HepG2 (cell line): ENCODE data around the gene FHIT. TPM values are rescaled to one million over a fixed set of nuclear protein-coding genes. Genes with fewer than 3 reads are reported as not detected.

Experiments used
- AKAP8 ChIP-seq: sonication (generic); formaldehyde crosslinking; IDR thresholded peaks from 2 replicates; pipeline ENCODE4 v1.5.1; 2020; ENCODE audit warnings: mild to moderate bottlenecking, missing genetic modification reagents
- ARID2 ChIP-seq: sonication (generic); formaldehyde crosslinking; IDR thresholded peaks from 2 replicates; pipeline ENCODE4 v1.8.1; 2022; ENCODE audit warnings: mild to moderate bottlenecking, missing genetic modification reagents, borderline replicate concordance
- ARID3A ChIP-seq: IDR thresholded peaks from 2 replicates; pipeline ENCODE4 v1.6.1; 2012; ENCODE audit warnings: low read depth, low read length, improper control_type of control experiment
- ATAD3A ChIP-seq: sonication (generic); formaldehyde crosslinking; IDR thresholded peaks from 2 replicates; pipeline ENCODE4 v1.4.0; 2020; ENCODE audit warnings: missing genetic modification reagents
- CREB1 ChIP-seq, 2 experiments: fragments of 450-650 bp in 1 of 2; IDR thresholded peaks; 2 replicates each; pipeline ENCODE4 v1.6.1; 2016 to 2017; ENCODE audit warnings: control low read depth in 1 of 2, mild to moderate bottlenecking in 1 of 2, missing compliant biosample characterization in 1 of 2, missing genetic modification characterization in 1 of 2
- ELF1 ChIP-seq: sonication (generic); formaldehyde crosslinking; IDR thresholded peaks from 2 replicates; pipeline ENCODE4 v1.4.0; 2020; ENCODE audit warnings: missing genetic modification reagents
- ESRRA ChIP-seq: sonication (generic); formaldehyde crosslinking; IDR thresholded peaks from 2 replicates; pipeline ENCODE4 v1.5.1; 2020; ENCODE audit warnings: mild to moderate bottlenecking, low read depth, missing genetic modification reagents
- FOXA3 ChIP-seq: IDR thresholded peaks from 2 replicates; pipeline ENCODE4 v1.6.1; 2016; ENCODE audit warnings: missing genetic modification reagents, missing compliant biosample characterization
- GMEB1 ChIP-seq: sonication (generic); formaldehyde crosslinking; IDR thresholded peaks from 2 replicates; pipeline ENCODE4 v1.5.1; 2020; ENCODE audit warnings: missing genetic modification reagents, mild to moderate bottlenecking, borderline replicate concordance
- HIC2 ChIP-seq: sonication (generic); formaldehyde crosslinking; IDR thresholded peaks from 2 replicates; pipeline ENCODE4 v1.9.0; 2022; ENCODE audit warnings: low read depth, missing genetic modification reagents
- HOXD1 ChIP-seq: sonication (generic); formaldehyde crosslinking; IDR thresholded peaks from 2 replicates; pipeline ENCODE4 v1.5.0; 2020; ENCODE audit warnings: missing genetic modification reagents
- NFE2L2 ChIP-seq: fragments of 150-350 bp; IDR thresholded peaks from 2 replicates; pipeline ENCODE4 v1.6.1; 2014; ENCODE audit warnings: low read length
- NKX3-1 ChIP-seq: sonication (generic); formaldehyde crosslinking; IDR thresholded peaks from 2 replicates; pipeline ENCODE4 v1.5.0; 2020; ENCODE audit warnings: missing genetic modification reagents
- NONO ChIP-seq, 2 experiments: fragments of 450-650 bp in 1 of 2; sonication (generic) in 1 of 2; formaldehyde crosslinking in 1 of 2; IDR thresholded peaks in 1 of 2; conservative IDR thresholded peaks in 1 of 2; 2 replicates each; pipeline versions ENCODE4 v1.6.1 to v1.8.0; 2017 to 2022; ENCODE audit warnings: mild to moderate bottlenecking in 1 of 2, missing genetic modification reagents in 1 of 2, moderate library complexity in 1 of 2
- PHB2 ChIP-seq: fragments of 450-650 bp; IDR thresholded peaks from 2 replicates; pipeline ENCODE4 v1.6.1; 2018; ENCODE audit not compliant: partially characterized antibody
- SCMH1 ChIP-seq: sonication (generic); formaldehyde crosslinking; IDR thresholded peaks from 2 replicates; pipeline ENCODE4 v1.9.0; 2021; ENCODE audit warnings: missing genetic modification reagents, mild to moderate bottlenecking, borderline replicate concordance
- TBX2 ChIP-seq: sonication (generic); formaldehyde crosslinking; IDR thresholded peaks from 2 replicates; pipeline ENCODE4 v1.5.0; 2020; ENCODE audit warnings: missing genetic modification reagents, mild to moderate bottlenecking, borderline replicate concordance
- TBX3 ChIP-seq: fragments of 450-650 bp; IDR thresholded peaks from 2 replicates; pipeline ENCODE4 v1.6.1; 2017; ENCODE audit warnings: antibody characterized with exemption, mild to moderate bottlenecking, inconsistent platforms, borderline replicate concordance
- WIZ ChIP-seq: sonication (generic); formaldehyde crosslinking; IDR thresholded peaks from 2 replicates; pipeline ENCODE4 v1.5.1; 2020; ENCODE audit warnings: mild to moderate bottlenecking, missing genetic modification reagents
- ZNF44 ChIP-seq: sonication (generic); formaldehyde crosslinking; IDR thresholded peaks from 2 replicates; pipeline ENCODE4 v1.5.1; 2020; ENCODE audit warnings: mild to moderate bottlenecking, missing genetic modification reagents
- ZNF503 ChIP-seq: sonication (generic); formaldehyde crosslinking; IDR thresholded peaks from 2 replicates; pipeline ENCODE4 v1.4.0; 2020; ENCODE audit warnings: missing genetic modification reagents
- ZSCAN21 ChIP-seq: sonication (generic); formaldehyde crosslinking; IDR thresholded peaks from 2 replicates; pipeline ENCODE4 v1.8.0; 2022; ENCODE audit warnings: mild to moderate bottlenecking, missing genetic modification reagents, moderate library complexity, borderline replicate concordance
- polyA plus RNA-seq, 8 experiments: library from polyadenylated mRNA; depleted of rRNA in 3 of 8; stranded (reverse) in 7 of 8; unstranded in 1 of 8; fragments of >200 nt; fragmentation: Illumina TruSeq in 4 of 8; extraction: Trizol in 4 of 8; gene quantifications; 2 replicates each; pipeline versions ENCODE4 v1.2.1 to v1.2.3, GENCODE V29; 2011 to 2016; ENCODE audit warnings: low read depth in 4 of 8, missing spikeins in 1 of 8, mixed read lengths in 1 of 8; ENCODE audit not compliant: insufficient read depth in 1 of 8
- total RNA-seq, 5 experiments: library from RNA; depleted of rRNA; stranded (reverse); fragments of >200 nt; fragmentation: Illumina TruSeq; extraction: Trizol; gene quantifications; 2 replicates each; pipeline ENCODE4 v1.2.3, GENCODE V29; 2016; ENCODE audit warnings: low read depth in 1 of 5

FHIT gene
- total and polyA plus RNA-seq, 2 of the 13 experiments (the other 11 are each of a cell fraction or from before 2014, with no cell fraction given) = 4.0 to 4.6 TPM

- TF ChIP-seq GMEB1 (CRISPR knock-in tag) = peak; percentile 66; the same call in 1 of the 2 replicates
- no peak for TF ChIP-seq TBX2 (CRISPR knock-in tag)
- no peak for TF ChIP-seq NKX3-1 (CRISPR knock-in tag)
- no peak for TF ChIP-seq AKAP8 (CRISPR knock-in tag)
- no peak for TF ChIP-seq ARID2 (CRISPR knock-in tag)
- no peak for TF ChIP-seq SCMH1 (CRISPR knock-in tag)
- TF ChIP-seq PHB2 = no peak
- TF ChIP-seq ZNF503 (CRISPR knock-in tag) = no peak
- no peak for TF ChIP-seq TBX3
- TF ChIP-seq ARID3A = no peak
- TF ChIP-seq ATAD3A (CRISPR knock-in tag) = no peak
- peak; percentile 67 for TF ChIP-seq CREB1 (IDR thresholded peaks at IDR 0.05)
- peak; percentile 84 for TF ChIP-seq CREB1 (CRISPR knock-in tag; IDR thresholded peaks at IDR 0.05)
- TF ChIP-seq WIZ (CRISPR knock-in tag) = no peak
- 0 out of 2 replicates have a peak, but pooled peaks have one; percentile 22 for TF ChIP-seq ELF1 (CRISPR knock-in tag)
- 0 out of 2 replicates have a peak, but pooled peaks have one; percentile 62 for TF ChIP-seq ZNF44
- no peak for TF ChIP-seq ZSCAN21 (CRISPR knock-in tag)
- TF ChIP-seq FOXA3 (CRISPR knock-in tag) = peak; percentile 32; the same call in 1 of the 2 replicates
- TF ChIP-seq HOXD1 (CRISPR knock-in tag) = no peak
- TF ChIP-seq HIC2 (CRISPR knock-in tag) = peak; percentile 79; the same call in 1 of the 2 replicates
- TF ChIP-seq NONO (IDR thresholded peaks at IDR 0.05) = no peak
- 0 out of 2 replicates have a peak, but pooled peaks have one; percentile 34 for TF ChIP-seq NONO (CRISPR knock-in tag; conservative IDR thresholded peaks at IDR 0.05)
- TF ChIP-seq ESRRA (CRISPR knock-in tag) = peak; percentile 55; the same call in 1 of the 2 replicates
- no peak for TF ChIP-seq NFE2L2
These were observed at the start of gene FHIT (continued) for GRCh38 chr3:61251174-61251972.
